Measurements from ENCODE around the gene LAMA4.

Gene LAMA4

GRCh38 chr6:112231164-112231563, 23.2 kb downstream of the LAMA4 start:
- Histone ChIP-seq H3K9me2 (replicated peaks; ENCODE audit: insufficient read depth, low read length) (no peaks in the 10 kb centered on the region), H3K36me3 (ENCODE audit: low read length) (no peaks in the 10 kb centered on the region), H3K4me2 (ENCODE audit: low read depth, low read length, poor library complexity, severe bottlenecking) (no peak overlapping the region), H3K4me3 (ENCODE audit: insufficient read depth, low read length, poor library complexity, severe bottlenecking) (no peak overlapping the region), H3K27me3 (ENCODE audit: low read length) (no peaks in the 10 kb centered on the region), H3K9me3 (ENCODE audit: insufficient read depth, low read length) (no peaks in the 10 kb centered on the region), H3F3A (ENCODE audit: insufficient read depth) (no peaks in the 10 kb centered on the region), H4K20me1 (ENCODE audit: low read depth, low read length) (no peaks in the 10 kb centered on the region), H2AFZ (ENCODE audit: low read depth, low read length, severe bottlenecking) (no peak overlapping the region), H3K27ac (ENCODE audit: low read depth, low read length) (no peak overlapping the region), H3K9ac (ENCODE audit: low read length) (no peak overlapping the region), H3K79me2 (ENCODE audit: insufficient read depth, low read length) (no peaks in the 10 kb centered on the region)
- no peak for TF ChIP-seq EZH2phosphoT487 (conservative IDR thresholded peaks at IDR 0.05; ENCODE audit: low read length)
- TF ChIP-seq, protein P1, sequence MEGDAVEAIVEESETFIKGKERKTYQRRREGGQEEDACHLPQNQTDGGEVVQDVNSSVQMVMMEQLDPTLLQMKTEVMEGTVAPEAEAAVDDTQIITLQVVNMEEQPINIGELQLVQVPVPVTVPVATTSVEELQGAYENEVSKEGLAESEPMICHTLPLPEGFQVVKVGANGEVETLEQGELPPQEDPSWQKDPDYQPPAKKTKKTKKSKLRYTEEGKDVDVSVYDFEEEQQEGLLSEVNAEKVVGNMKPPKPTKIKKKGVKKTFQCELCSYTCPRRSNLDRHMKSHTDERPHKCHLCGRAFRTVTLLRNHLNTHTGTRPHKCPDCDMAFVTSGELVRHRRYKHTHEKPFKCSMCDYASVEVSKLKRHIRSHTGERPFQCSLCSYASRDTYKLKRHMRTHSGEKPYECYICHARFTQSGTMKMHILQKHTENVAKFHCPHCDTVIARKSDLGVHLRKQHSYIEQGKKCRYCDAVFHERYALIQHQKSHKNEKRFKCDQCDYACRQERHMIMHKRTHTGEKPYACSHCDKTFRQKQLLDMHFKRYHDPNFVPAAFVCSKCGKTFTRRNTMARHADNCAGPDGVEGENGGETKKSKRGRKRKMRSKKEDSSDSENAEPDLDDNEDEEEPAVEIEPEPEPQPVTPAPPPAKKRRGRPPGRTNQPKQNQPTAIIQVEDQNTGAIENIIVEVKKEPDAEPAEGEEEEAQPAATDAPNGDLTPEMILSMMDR (IDR thresholded peaks at IDR 0.05; ENCODE audit: insufficient read depth, low read length, poor library complexity, severe bottlenecking) = no peak

DNA sequence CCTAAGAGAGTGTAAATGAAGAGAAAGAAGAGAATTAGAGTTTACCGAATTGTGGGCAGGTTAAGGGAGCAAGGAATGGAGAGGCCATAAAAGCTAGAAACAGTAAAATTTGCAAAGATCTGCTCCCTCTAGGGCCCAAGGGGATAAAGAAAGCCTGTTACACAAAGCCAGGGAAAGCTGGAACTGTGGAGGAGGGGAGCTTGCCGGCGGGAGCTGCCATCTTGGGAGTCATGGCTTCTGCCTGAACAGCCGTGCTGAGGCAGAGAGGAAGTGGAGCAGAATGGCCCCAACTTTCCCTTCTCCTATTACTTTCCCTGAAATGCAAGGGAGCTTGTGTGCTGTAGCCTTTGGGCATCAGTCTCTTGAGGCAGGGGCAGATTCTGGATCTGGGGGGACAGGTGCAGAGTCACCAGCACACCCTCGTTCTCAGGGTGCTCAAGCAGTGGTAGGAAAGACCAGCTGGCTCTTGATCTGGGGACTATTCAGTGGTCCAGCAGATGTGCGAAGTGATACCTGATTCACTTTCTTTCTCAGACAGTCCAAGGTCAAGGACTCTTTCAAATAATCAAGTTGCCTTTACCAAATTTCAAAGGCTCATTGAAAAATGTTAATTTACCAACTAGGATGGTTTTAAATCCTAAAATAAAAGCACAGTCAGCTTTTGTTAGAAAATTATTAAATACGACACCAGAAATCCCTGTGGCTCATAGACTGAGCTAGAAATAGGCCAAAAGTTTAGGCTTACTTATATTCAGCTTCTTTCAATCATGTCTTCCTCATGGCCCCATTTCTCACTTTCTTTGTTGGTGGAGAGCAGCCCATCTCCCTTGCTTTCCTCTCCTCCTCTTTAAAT, 25.7 kb downstream of the LAMA4 start:
- Histone ChIP-seq H3K4me2 (ENCODE audit: low read depth, low read length, poor library complexity, severe bottlenecking) (no peak overlapping the region), H3F3A (ENCODE audit: insufficient read depth) (no peaks in the 10 kb centered on the region), H3K36me3 (ENCODE audit: low read length) (no peaks in the 10 kb centered on the region), H3K9me2 (replicated peaks; ENCODE audit: insufficient read depth, low read length) (no peaks in the 10 kb centered on the region), H3K9me3 (ENCODE audit: insufficient read depth, low read length) (no peaks in the 10 kb centered on the region), H3K9ac (ENCODE audit: low read length) (no peak overlapping the region), H3K79me2 (ENCODE audit: insufficient read depth, low read length) (no peaks in the 10 kb centered on the region), H3K4me3 (ENCODE audit: insufficient read depth, low read length, poor library complexity, severe bottlenecking) (no peak overlapping the region), H3K27ac (ENCODE audit: low read depth, low read length) (no peak overlapping the region), H4K20me1 (ENCODE audit: low read depth, low read length) (no peaks in the 10 kb centered on the region), H3K27me3 (ENCODE audit: low read length) (no peaks in the 10 kb centered on the region), H2AFZ (ENCODE audit: low read depth, low read length, severe bottlenecking) (no peak overlapping the region)
- TF ChIP-seq EZH2phosphoT487 (conservative IDR thresholded peaks at IDR 0.05; ENCODE audit: low read length) = no peak

DNA sequence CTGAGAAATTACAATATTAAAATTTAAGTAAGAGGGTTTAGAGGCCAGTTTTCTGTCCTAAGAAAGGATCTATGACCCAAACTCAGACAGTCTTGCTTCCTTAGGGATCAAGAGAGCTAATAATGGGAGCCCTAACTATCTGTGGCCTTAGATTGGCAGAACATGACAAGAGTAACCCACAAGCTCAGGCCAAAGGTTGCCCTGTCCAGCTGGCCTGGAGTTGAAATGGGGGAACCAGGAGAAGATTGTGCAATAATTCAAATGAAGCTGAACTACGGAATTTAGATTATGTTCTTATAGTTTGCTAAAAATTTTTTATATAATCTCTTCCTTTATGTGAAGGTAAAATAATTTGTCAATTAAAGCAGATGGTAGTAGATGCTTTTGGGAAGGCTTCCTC, 26.4 kb downstream of the LAMA4 start:
- H3K36me3 ChIP-seq (ENCODE audit: low read length) = no peaks in the 10 kb centered on the region
- H3K4me2 ChIP-seq (ENCODE audit: low read depth, low read length, poor library complexity, severe bottlenecking) = no peak overlapping the region
- H3K9me3 ChIP-seq (ENCODE audit: insufficient read depth, low read length) = no peaks in the 10 kb centered on the region
- no peak for TF ChIP-seq EZH2phosphoT487 (conservative IDR thresholded peaks at IDR 0.05; ENCODE audit: low read length)
- TF ChIP-seq, protein P1 (IDR thresholded peaks at IDR 0.05; ENCODE audit: insufficient read depth, low read length, poor library complexity, severe bottlenecking) = no peak
- H3F3A ChIP-seq (ENCODE audit: insufficient read depth) = no peaks in the 10 kb centered on the region
- no peaks in the 10 kb centered on the region for H3K9me2 ChIP-seq (replicated peaks; ENCODE audit: insufficient read depth, low read length)
- H3K27ac ChIP-seq (ENCODE audit: low read depth, low read length) = no peak overlapping the region
- no peak overlapping the region for H3K4me3 ChIP-seq (ENCODE audit: insufficient read depth, low read length, poor library complexity, severe bottlenecking)
- H2AFZ ChIP-seq (ENCODE audit: low read depth, low read length, severe bottlenecking) = no peak overlapping the region
- H3K79me2 ChIP-seq (ENCODE audit: insufficient read depth, low read length) = no peaks in the 10 kb centered on the region
- H3K27me3 ChIP-seq (ENCODE audit: low read length) = no peaks in the 10 kb centered on the region
- no peak overlapping the region for H3K9ac ChIP-seq (ENCODE audit: low read length)
- no peaks in the 10 kb centered on the region for H4K20me1 ChIP-seq (ENCODE audit: low read depth, low read length)

- Histone ChIP-seq H3K9me2 (replicated peaks; ENCODE audit: insufficient read depth, low read length) (no peaks in the 10 kb centered on the region), H3K4me2 (ENCODE audit: low read depth, low read length, poor library complexity, severe bottlenecking) (no peak overlapping the region), H4K20me1 (ENCODE audit: low read depth, low read length) (no peaks in the 10 kb centered on the region), H2AFZ (ENCODE audit: low read depth, low read length, severe bottlenecking) (no peak overlapping the region), H3K79me2 (ENCODE audit: insufficient read depth, low read length) (no peaks in the 10 kb centered on the region), H3K9me3 (ENCODE audit: insufficient read depth, low read length) (no peaks in the 10 kb centered on the region), H3K9ac (ENCODE audit: low read length) (no peak overlapping the region), H3K36me3 (ENCODE audit: low read length) (no peaks in the 10 kb centered on the region), H3K27ac (ENCODE audit: low read depth, low read length) (no peak overlapping the region), H3K4me3 (ENCODE audit: insufficient read depth, low read length, poor library complexity, severe bottlenecking) (no peak overlapping the region), H3F3A (ENCODE audit: insufficient read depth) (no peaks in the 10 kb centered on the region), H3K27me3 (ENCODE audit: low read length) (no peaks in the 10 kb centered on the region)
- TF ChIP-seq, protein P1 (IDR thresholded peaks at IDR 0.05; ENCODE audit: insufficient read depth, low read length, poor library complexity, severe bottlenecking) = no peak
- no peak for TF ChIP-seq EZH2phosphoT487 (conservative IDR thresholded peaks at IDR 0.05; ENCODE audit: low read length)
Observed at GRCh38 chr6:112227411-112227810, 27.0 kb downstream of the LAMA4 start.
